Stimulated activated effector memory CD8-positive, alpha-beta T cell treated with anti-CD3 and anti-CD28 coated beads, Interleukin-12 subunit alpha, Interleukin-12 subunit beta, amount 100 ng/mL, for 72 hours (primary cell): Measurements from ENCODE around the gene FZR1.
A peak's percentile ranks its signal among the peaks of the same experiment; 100 is the strongest.

Source experiments
- ATAC-seq: fragments of 150-1000 bp; cut with Tn5 transposase; 2 replicates; pipeline ENCODE4 v1.10.0; 2021
- DNase-seq, 2 donors: peaks; one replicate each; pipeline ENCODE4 v3.0.0; 2021 to 2022; ENCODE audit warnings: low spot score in 2 of 2
- H3K27ac Mint-ChIP-seq: one replicate; pipeline ENCODE4 v1.8.0; 2022; ENCODE audit warnings: mild to moderate bottlenecking, mixed read lengths
- H3K36me3 Mint-ChIP-seq: one replicate; pipeline ENCODE4 v1.8.0; 2022; ENCODE audit warnings: mild to moderate bottlenecking, mixed read lengths
- H3K4me1 Mint-ChIP-seq: one replicate; pipeline ENCODE4 v1.8.0; 2022; ENCODE audit warnings: mixed read lengths
- H3K4me3 Mint-ChIP-seq: one replicate; pipeline ENCODE4 v1.8.0; 2022; ENCODE audit warnings: mild to moderate bottlenecking, mixed read lengths
- H3K9me3 Mint-ChIP-seq: one replicate; pipeline ENCODE4 v1.8.0; 2022; ENCODE audit warnings: mixed read lengths

FZR1 gene

GRCh38 chr19:3586707-3587346 is 80.7 kb downstream of the FZR1 start:
- DNase-seq (no peak), ATAC-seq (no peak)
- Mint-ChIP-seq H3K4me3 (peak overlapping the region; percentile 35), H3K36me3 (no peaks in the 10 kb centered on the region), H3K4me1 (no peaks in the 10 kb centered on the region), H3K27ac (no peak overlapping the region), H3K9me3 (no peaks in the 10 kb centered on the region)
